ENCODE measurements around the gene TTYH3. TPM values are rescaled to one million over a fixed set of nuclear protein-coding genes. Genes with fewer than 3 reads are reported as not detected.

TTYH3 gene
- total RNA-seq, 1 donor from 2014 or later = 106 TPM

GRCh38 chr7:2647594-2648172 is 15.9 kb downstream of the TTYH3 start:
- peaks cover 7% of the 10 kb centered on the region for H3K36me3 ChIP-seq (ENCODE audit: control insufficient read depth, insufficient read depth, low read length)
- H3K27me3 ChIP-seq (ENCODE audit: control insufficient read depth, insufficient read depth, low read length) = no peaks in the 10 kb centered on the region
- no peak for DNase-seq (ENCODE audit: low read depth)
- no peak overlapping the region for H3K4me3 ChIP-seq (ENCODE audit: low read depth, low read length)
- TF ChIP-seq CTCF (IDR thresholded peaks at IDR 0.05; ENCODE audit: insufficient read depth, low read length, poor library complexity, severe bottlenecking) = no peak

GRCh38 chr7:2649139-2649838 is 17.5 kb downstream of the TTYH3 start:
- TF ChIP-seq CTCF (IDR thresholded peaks at IDR 0.05; ENCODE audit: insufficient read depth, low read length, poor library complexity, severe bottlenecking) = no peak
- H3K4me3 ChIP-seq (ENCODE audit: low read depth, low read length) = no peak overlapping the region
- H3K36me3 ChIP-seq (ENCODE audit: control insufficient read depth, insufficient read depth, low read length) = peaks cover 7% of the 10 kb centered on the region
- no peaks in the 10 kb centered on the region for H3K27me3 ChIP-seq (ENCODE audit: control insufficient read depth, insufficient read depth, low read length)
- no peak for DNase-seq (ENCODE audit: low read depth)

GRCh38 chr7:2649991-2650390 is 18.2 kb downstream of the TTYH3 start:
- no peak for TF ChIP-seq CTCF (IDR thresholded peaks at IDR 0.05; ENCODE audit: insufficient read depth, low read length, poor library complexity, severe bottlenecking)
- Histone ChIP-seq H3K27me3 (ENCODE audit: control insufficient read depth, insufficient read depth, low read length) (no peaks in the 10 kb centered on the region), H3K4me3 (ENCODE audit: low read depth, low read length) (no peak overlapping the region), H3K36me3 (ENCODE audit: control insufficient read depth, insufficient read depth, low read length) (peaks cover 7% of the 10 kb centered on the region)
- no peak for DNase-seq (ENCODE audit: low read depth)

- no peaks in the 10 kb centered on the region for H3K27me3 ChIP-seq (ENCODE audit: control insufficient read depth, insufficient read depth, low read length)
- DNase-seq (ENCODE audit: low read depth) = no peak
- no peak for TF ChIP-seq CTCF (IDR thresholded peaks at IDR 0.05; ENCODE audit: insufficient read depth, low read length, poor library complexity, severe bottlenecking)
- no peak overlapping the region for H3K4me3 ChIP-seq (ENCODE audit: low read depth, low read length)
- H3K36me3 ChIP-seq (ENCODE audit: control insufficient read depth, insufficient read depth, low read length) = peaks cover 7% of the 10 kb centered on the region
Measured at GRCh38 chr7:2650451-2650850, 18.7 kb downstream of the TTYH3 start.

- H3K36me3 ChIP-seq (ENCODE audit: control insufficient read depth, insufficient read depth, low read length) = peaks cover 10% of the 10 kb centered on the region
- no peaks in the 10 kb centered on the region for H3K27me3 ChIP-seq (ENCODE audit: control insufficient read depth, insufficient read depth, low read length)
- TF ChIP-seq CTCF (IDR thresholded peaks at IDR 0.05; ENCODE audit: insufficient read depth, low read length, poor library complexity, severe bottlenecking) = no peak
- H3K4me3 ChIP-seq (ENCODE audit: low read depth, low read length) = no peak overlapping the region
- DNase-seq (ENCODE audit: low read depth) = no peak
Measured at GRCh38 chr7:2651336-2651735, 19.6 kb downstream of the TTYH3 start.

Measured in kidney epithelial cell (primary cell).